GM12873 (cell line): ENCODE data around the gene ANAPC2.

Experiments
- TF ChIP-seq, protein P1 (sequence below): IDR thresholded peaks from 2 replicates; pipeline ENCODE4 v1.5.1; 2012; ENCODE audit warnings: low read depth, mild to moderate bottlenecking, moderate library complexity, low read length, control low read depth; ENCODE audit not compliant: insufficient read depth; ENCODE audit errors: missing control alignments

ANAPC2 gene

DNA sequence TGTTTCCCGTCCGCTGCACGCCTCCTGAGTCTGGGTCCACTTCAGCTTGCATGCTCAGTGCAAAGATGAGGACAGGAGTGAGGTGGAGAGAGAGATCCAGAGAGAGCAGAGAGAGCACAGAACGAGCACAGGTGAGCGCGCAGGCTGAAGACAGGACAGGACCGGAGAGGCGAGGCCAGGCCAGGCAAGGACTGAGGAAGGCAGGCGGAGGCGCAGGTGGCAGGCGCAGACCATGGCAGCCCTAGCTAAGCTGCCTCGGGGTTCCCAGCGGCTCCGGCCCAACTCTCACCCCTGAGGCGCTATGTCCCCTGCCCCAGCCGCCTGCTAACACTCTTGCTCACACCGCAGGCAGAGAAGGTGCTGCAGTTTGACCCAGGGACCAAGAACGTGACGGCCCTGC is 39.7 kb downstream of the ANAPC2 start:
- TF ChIP-seq, protein P1, sequence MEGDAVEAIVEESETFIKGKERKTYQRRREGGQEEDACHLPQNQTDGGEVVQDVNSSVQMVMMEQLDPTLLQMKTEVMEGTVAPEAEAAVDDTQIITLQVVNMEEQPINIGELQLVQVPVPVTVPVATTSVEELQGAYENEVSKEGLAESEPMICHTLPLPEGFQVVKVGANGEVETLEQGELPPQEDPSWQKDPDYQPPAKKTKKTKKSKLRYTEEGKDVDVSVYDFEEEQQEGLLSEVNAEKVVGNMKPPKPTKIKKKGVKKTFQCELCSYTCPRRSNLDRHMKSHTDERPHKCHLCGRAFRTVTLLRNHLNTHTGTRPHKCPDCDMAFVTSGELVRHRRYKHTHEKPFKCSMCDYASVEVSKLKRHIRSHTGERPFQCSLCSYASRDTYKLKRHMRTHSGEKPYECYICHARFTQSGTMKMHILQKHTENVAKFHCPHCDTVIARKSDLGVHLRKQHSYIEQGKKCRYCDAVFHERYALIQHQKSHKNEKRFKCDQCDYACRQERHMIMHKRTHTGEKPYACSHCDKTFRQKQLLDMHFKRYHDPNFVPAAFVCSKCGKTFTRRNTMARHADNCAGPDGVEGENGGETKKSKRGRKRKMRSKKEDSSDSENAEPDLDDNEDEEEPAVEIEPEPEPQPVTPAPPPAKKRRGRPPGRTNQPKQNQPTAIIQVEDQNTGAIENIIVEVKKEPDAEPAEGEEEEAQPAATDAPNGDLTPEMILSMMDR, result no peak

DNA sequence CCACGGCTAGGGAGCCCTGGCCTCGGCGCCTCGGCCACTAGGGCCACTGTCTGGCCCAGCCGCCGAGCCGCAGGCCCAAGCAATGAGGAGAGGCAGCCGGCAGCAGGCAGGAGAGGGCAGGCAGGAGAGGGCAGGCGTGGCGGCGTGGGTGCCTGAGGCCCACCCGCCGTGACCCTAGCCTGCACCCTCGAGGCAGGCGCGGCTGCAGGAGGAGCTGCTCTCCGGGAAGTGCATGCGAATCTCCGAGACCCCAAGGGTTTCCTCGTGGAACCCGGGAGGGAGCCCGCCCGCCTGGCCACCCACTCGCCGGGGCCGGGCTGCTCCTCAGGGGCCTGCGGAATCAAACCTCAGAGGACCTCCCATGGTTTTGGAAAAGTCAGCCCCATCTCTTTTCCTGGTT is 40.1 kb downstream of the ANAPC2 start:
- TF ChIP-seq, protein P1, result no peak

DNA sequence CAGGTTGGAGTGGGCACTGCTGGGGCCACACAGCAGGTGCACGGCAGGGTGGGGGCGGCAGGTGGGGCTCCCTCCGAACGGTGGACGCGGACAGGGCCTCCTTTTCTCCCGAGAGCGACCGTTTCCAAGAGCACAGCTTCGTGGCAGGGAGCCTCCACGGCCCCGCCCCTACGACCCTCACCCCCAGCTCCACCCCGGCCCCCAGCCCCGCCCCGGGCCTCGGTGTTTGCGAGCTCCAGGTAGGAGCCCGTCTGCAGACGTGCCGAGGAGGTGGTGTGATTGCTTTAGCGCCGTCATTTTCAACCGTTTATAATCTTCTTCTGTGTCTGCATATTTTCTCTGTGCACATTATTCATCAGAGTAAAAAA is 40.6 kb downstream of the ANAPC2 start:
- TF ChIP-seq, protein P1, result no peak

DNA sequence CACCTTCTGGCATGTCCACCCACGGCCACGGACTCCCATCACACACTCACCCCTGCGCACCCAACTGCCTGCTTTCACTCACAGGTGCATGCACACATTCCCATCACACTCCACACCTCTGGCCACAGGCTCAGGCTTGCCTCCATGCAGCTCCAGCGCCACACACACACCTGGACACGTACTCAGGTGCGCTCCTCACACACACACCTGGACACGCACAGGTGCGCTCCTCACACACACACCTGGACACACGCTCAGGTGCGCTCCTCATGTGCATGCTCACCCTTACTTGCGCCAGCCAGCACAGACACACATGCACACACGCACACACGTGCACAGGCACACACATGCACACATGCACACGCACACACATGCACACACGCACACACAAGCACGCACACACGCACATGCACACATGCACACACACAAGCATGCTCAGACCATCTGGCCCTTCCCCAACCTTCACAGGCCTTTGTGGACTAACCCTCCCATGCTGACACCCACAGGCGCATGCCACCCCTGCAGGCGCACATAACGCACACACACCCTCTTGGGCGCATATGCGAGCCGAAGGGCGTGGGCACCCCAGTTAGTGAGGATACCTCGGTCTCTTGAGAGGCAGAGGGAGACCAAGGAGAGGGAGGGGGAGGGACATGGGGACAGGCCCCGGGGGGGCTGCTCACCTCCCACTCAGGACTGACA is 41.1 kb downstream of the ANAPC2 start:
- TF ChIP-seq, protein P1, result no peak

DNA sequence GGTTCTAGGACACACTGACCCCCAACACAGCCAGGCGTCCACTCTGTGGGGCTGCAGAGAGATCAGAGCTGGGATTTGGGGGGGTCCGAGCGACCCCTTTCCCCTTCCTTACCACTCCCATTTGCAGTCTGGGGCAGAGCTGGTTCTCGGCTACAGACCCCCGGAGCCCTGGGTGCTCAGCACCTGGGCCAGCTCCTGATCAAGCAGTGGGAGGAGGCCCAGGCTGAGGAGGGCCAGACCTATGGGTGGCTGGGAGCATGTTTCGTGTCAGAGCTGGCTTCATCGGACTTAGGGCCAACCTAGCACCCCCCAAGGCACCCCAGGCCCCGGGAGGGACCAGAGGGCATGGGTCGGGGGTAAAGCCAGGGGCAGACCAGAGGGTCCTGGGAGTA is 41.8 kb downstream of the ANAPC2 start:
- TF ChIP-seq, protein P1, result no peak

DNA sequence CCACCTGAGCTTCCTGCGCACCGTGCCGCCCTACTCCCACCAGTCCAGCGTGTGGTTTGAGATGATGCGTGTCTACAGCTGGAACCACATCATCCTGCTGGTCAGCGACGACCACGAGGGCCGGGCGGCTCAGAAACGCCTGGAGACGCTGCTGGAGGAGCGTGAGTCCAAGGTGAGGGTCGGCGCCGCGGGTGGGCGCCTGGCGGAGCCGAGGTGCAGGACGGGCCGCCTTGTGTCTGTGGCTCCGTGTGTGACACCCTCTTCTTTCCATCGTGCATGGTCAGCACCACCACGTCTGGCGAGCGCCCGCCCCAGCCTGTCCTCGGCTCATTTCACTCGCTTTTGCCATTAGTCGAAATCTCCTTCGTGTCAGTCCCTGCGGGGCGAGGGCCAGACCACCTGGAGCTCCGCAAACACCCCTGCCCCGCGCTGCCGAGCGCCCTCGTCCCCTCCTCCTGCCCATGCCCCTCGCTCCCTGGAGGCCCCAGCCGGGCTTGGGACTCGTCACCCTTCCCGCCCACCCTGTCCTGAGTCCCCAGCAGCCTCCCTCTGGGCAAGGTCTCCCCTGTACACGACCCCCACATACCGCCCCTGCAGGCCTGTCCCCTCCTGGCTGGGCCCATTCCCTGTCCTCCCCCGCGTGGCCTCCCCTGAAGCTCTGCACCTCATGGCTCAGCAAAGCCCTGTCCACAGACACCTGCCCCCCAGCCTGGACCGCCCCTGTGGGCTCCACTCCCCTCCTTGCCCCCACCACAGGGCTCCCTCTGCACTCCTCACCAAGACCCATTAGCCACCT is 42.4 kb downstream of the ANAPC2 start:
- TF ChIP-seq, protein P1, result no peak

DNA sequence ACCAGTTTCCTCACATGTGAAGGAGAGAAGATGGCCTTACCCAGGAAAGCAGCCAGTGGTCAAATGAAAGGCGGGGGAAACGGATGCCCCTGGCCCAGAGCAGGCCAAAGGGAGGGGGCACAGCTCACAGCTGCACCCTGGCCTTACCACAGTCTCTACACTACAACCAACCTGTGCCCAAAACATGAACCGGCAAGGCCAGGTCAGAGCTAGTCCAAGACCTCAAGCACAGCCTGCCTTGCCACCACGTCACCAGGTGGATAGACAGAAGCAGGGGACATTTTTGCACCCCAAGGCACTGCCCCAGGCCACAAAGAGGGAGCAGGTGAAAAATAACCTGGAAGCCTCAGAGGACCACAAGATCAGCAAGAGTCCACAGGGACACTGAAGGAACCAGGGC is 44.9 kb downstream of the ANAPC2 start:
- TF ChIP-seq, protein P1, result no peak
